CD4-positive, alpha-beta memory T cell (primary cell): ENCODE measurements around the gene RAD51D. TPM values are rescaled to one million over a fixed set of nuclear protein-coding genes. Genes with fewer than 3 reads are reported as not detected.

Source experiments
- CTCF ChIA-PET: fragments of 350-600 bp; sonication (Branson Sonifier 250); formaldehyde crosslinking; loops from one replicate; lab custom pipeline; 2021; ENCODE audit warnings: inconsistent platforms; ENCODE audit not compliant: partially characterized antibody; lab: Charles Lee
- POLR2A ChIA-PET: fragments of 350-600 bp; sonication (Branson Sonifier 250); formaldehyde crosslinking; loops from one replicate; lab custom pipeline; 2021; ENCODE audit not compliant: partially characterized antibody; lab: Charles Lee
- DNase-seq, 5 donors: peaks; one replicate each; pipeline versions ENCODE4 v3.0.0 to v3.0.0-alpha.2; 2020 to 2022; ENCODE audit warnings: mixed read lengths in 1 of 5
- H3K27ac ChIP-seq: one replicate; pipeline ENCODE4 v1.7.0; 2013; ENCODE audit warnings: low read depth, low read length
- H3K27me3 ChIP-seq: 2 replicates; pipeline ENCODE4 v1.7.0; 2013; ENCODE audit warnings: mild to moderate bottlenecking, low read length, moderate library complexity; ENCODE audit not compliant: insufficient read depth
- H3K36me3 ChIP-seq: 2 replicates; pipeline ENCODE4 v1.7.0; 2013; ENCODE audit warnings: mild to moderate bottlenecking, low read length, moderate library complexity; ENCODE audit not compliant: insufficient read depth
- H3K4me1 ChIP-seq: 2 replicates; pipeline ENCODE4 v1.7.0; 2013; ENCODE audit warnings: mild to moderate bottlenecking, low read length, moderate library complexity; ENCODE audit not compliant: insufficient read depth
- H3K4me3 ChIP-seq, 2 donors: one replicate each; pipeline ENCODE4 v1.7.0; 2013; ENCODE audit warnings: low read length in 2 of 2, mild to moderate bottlenecking in 1 of 2
- H3K9me3 ChIP-seq, 2 donors: one replicate each; pipeline ENCODE4 v1.7.0; 2013; ENCODE audit warnings: low read length in 2 of 2, control low read depth in 1 of 2; ENCODE audit not compliant: control insufficient read depth in 1 of 2
- H3K27ac Mint-ChIP-seq, 7 donors: one replicate each; pipeline ENCODE4 v1.8.0; 2020 to 2021; ENCODE audit warnings: mixed read lengths in 7 of 7, mild to moderate bottlenecking in 6 of 7, inconsistent platforms in 3 of 7, moderate library complexity in 3 of 7
- H3K27me3 Mint-ChIP-seq, 2 donors: one replicate each; pipeline ENCODE4 v1.8.0; 2020 to 2021; ENCODE audit warnings: mixed read lengths in 2 of 2
- H3K36me3 Mint-ChIP-seq, 2 donors: one replicate each; pipeline ENCODE4 v1.8.0; 2020 to 2021; ENCODE audit warnings: mixed read lengths in 2 of 2, inconsistent platforms in 1 of 2, mild to moderate bottlenecking in 1 of 2
- H3K4me1 Mint-ChIP-seq, 4 donors: one replicate each; pipeline ENCODE4 v1.8.0; 2020 to 2021; ENCODE audit warnings: mixed read lengths in 4 of 4, mild to moderate bottlenecking in 1 of 4
- H3K4me3 Mint-ChIP-seq, 8 donors: one replicate each; pipeline ENCODE4 v1.8.0; 2020 to 2021; ENCODE audit warnings: mixed read lengths in 8 of 8, mild to moderate bottlenecking in 7 of 8, moderate library complexity in 6 of 8, inconsistent platforms in 3 of 8
- H3K9me3 Mint-ChIP-seq, 8 donors: one replicate each; pipeline ENCODE4 v1.8.0; 2020 to 2021; ENCODE audit warnings: mixed read lengths in 8 of 8, mild to moderate bottlenecking in 5 of 8, inconsistent platforms in 3 of 8, moderate library complexity in 1 of 8
- intact Hi-C: fragments of 100-400 bp; cut with micrococcal nuclease; formaldehyde crosslinking; loops from one replicate; pipeline ENCODE4 v1.15.1; 2023
- polyA plus RNA-seq, 2 donors: library from polyadenylated mRNA; unstranded; fragments of 300-500 nt; fragmentation: Illumina TruSeq; gene quantifications; one replicate each; pipeline ENCODE4 v1.2.3, GENCODE V29; 2021
- total RNA-seq, 2 experiments: library from RNA; stranded (reverse); gene quantifications; one replicate each; pipeline ENCODE4 v1.2.3, GENCODE V29; 2021

Gene RAD51D
- total and polyA plus RNA-seq, 4 experiments from 2014 or later: 6.1 to 29.2 (median 16.7) TPM

GRCh38 chr17:35063514-35064223 lies 56.0 kb downstream of the RAD51D start, which contains the start of gene RFFL:
Gene RFFL (minus strand): TSS chr17:35063707. CDS start chr17:35026553, 37,154 bp downstream.
- Histone ChIP-seq H3K27ac (peak within 1 kb of the TSS; percentile 62), H3K36me3 (no peaks in the 10 kb centered on the region), H3K4me3 (peak within 1 kb of the TSS in 1 of 2 donors; percentile 0), H3K4me1 (peaks cover 55% of the 10 kb centered on the region), H3K27me3 (no peaks in the 10 kb centered on the region), H3K9me3 (no peaks in the 10 kb centered on the region)
- intact Hi-C loops: loop anchor here (1.0 to 2.0 kb wide), 9 partner anchors 10 to 102 kb away; partner anchors contain the start of genes CCT6B, LIG3, RAD51D and ZNF830
- Mint-ChIP-seq H3K36me3 (peaks cover 27 to 29% of the 10 kb centered on the region in 2 donors), H3K9me3 (no peaks in the 10 kb centered on the region), H3K27me3 (no peaks in the 10 kb centered on the region), H3K27ac (peak within 1 kb of the TSS; percentile 92 to 96 (median 94)), H3K4me3 (peak within 1 kb of the TSS; percentile 71 to 88 (median 82)), H3K4me1 (peaks cover 43 to 77% (median 57%) of the 10 kb centered on the region in 4 donors)
- ChIA-PET POLR2A (interaction anchor here (0.5 to 7.4 kb wide), 31 partner anchors 9 to 741 kb away, joined by 3 to 179 read pairs (median 5); partner anchors contain the start of genes CCT6B, SLFN12L and ZNF830), CTCF (interaction anchor here (0.6 to 4.5 kb wide), 40 partner anchors 10 to 700 kb away, joined by 3 to 115 read pairs (median 7); partner anchors contain the start of genes NLE1 and RAD51D)
- peak; percentile 82 to 97 (median 85) for DNase-seq

- no peaks in the 10 kb centered on the region for H3K27me3 Mint-ChIP-seq
- Histone ChIP-seq H3K9me3 (no peaks in the 10 kb centered on the region), H3K27me3 (no peaks in the 10 kb centered on the region), H3K4me3 (no peak overlapping the region), H3K27ac (no peak overlapping the region), H3K36me3 (no peaks in the 10 kb centered on the region), H3K4me1 (peaks cover 53% of the 10 kb centered on the region)
- peak overlapping the region; percentile 77 to 96 (median 94) for H3K27ac Mint-ChIP-seq
- H3K36me3 Mint-ChIP-seq: peaks cover 29 to 31% of the 10 kb centered on the region in 2 donors
- H3K4me3 Mint-ChIP-seq: peak overlapping the region; percentile 47 to 88 (median 78)
- H3K4me1 Mint-ChIP-seq: peaks cover 42 to 76% (median 58%) of the 10 kb centered on the region in 4 donors
- H3K9me3 Mint-ChIP-seq: no peaks in the 10 kb centered on the region
- ChIA-PET POLR2A (interaction anchor here (1.2 to 7.4 kb wide), 13 partner anchors 12 to 101 kb away, joined by 3 to 179 read pairs (median 9); partner anchors contain the start of genes CCT6B and ZNF830), CTCF (interaction anchor here (1.1 to 4.5 kb wide), 12 partner anchors 8 to 80 kb away, joined by 4 to 115 read pairs (median 30); no protein-coding TSS in a partner anchor)
- intact Hi-C loops: loop anchor here (2.0 kb wide), 1 partner anchor 16 kb away; no protein-coding TSS in a partner anchor
- no peak for DNase-seq
These were observed 57.4 kb downstream of the RAD51D start for GRCh38 chr17:35062308-35062707.

- H3K27ac Mint-ChIP-seq: peak overlapping the region; percentile 4 to 91 (median 43)
- H3K4me3 ChIP-seq: no peak overlapping the region
- no peaks in the 10 kb centered on the region for H3K9me3 Mint-ChIP-seq
- H3K4me1 Mint-ChIP-seq: peaks cover 58 to 85% (median 66%) of the 10 kb centered on the region in 4 donors
- peaks cover 34% of the 10 kb centered on the region in 2 donors for H3K36me3 Mint-ChIP-seq
- no peaks in the 10 kb centered on the region for H3K27me3 ChIP-seq
- no peak for DNase-seq
- CTCF ChIA-PET: interaction anchor here (0.6 to 2.6 kb wide), 4 partner anchors 10 to 35 kb away, joined by 3 to 6 read pairs (median 4); no protein-coding TSS in a partner anchor
- H3K36me3 ChIP-seq: no peaks in the 10 kb centered on the region
- no peak overlapping the region for H3K27ac ChIP-seq
- no peaks in the 10 kb centered on the region for H3K9me3 ChIP-seq
- H3K4me3 Mint-ChIP-seq: peak overlapping the region in 3 of 8 donors; percentile 8 to 32 (median 26)
- intact Hi-C loops: no loop called here
- no peaks in the 10 kb centered on the region for H3K27me3 Mint-ChIP-seq
- H3K4me1 ChIP-seq: peaks cover 76% of the 10 kb centered on the region
- POLR2A ChIA-PET: interaction anchor here (1.2 to 4.7 kb wide), 2 partner anchors 24 to 35 kb away, joined by 3 to 17 read pairs; no protein-coding TSS in a partner anchor
These were observed 62.2 kb downstream of the RAD51D start for GRCh38 chr17:35057332-35057915.

- no peak for DNase-seq
- H3K4me1 ChIP-seq: peaks cover 81% of the 10 kb centered on the region
- intact Hi-C loops: no loop called here
- ChIA-PET POLR2A (interaction anchor here (2.9 to 5.3 kb wide), 2 partner anchors 10 to 34 kb away, joined by 14 to 54 read pairs; no protein-coding TSS in a partner anchor), CTCF (interaction anchor here (4.5 kb wide), 1 partner anchor 57 kb away, joined by 18 read pairs; no protein-coding TSS in a partner anchor)
- no peak overlapping the region for H3K27ac ChIP-seq
- H3K4me1 Mint-ChIP-seq: peaks cover 67 to 85% (median 73%) of the 10 kb centered on the region in 4 donors
- no peak overlapping the region for H3K4me3 ChIP-seq
- H3K27ac Mint-ChIP-seq: peak overlapping the region; percentile 43 to 95 (median 74)
- peaks cover 31 to 32% of the 10 kb centered on the region in 2 donors for H3K36me3 Mint-ChIP-seq
- H3K9me3 Mint-ChIP-seq: no peaks in the 10 kb centered on the region
- no peaks in the 10 kb centered on the region for H3K27me3 ChIP-seq
- H3K36me3 ChIP-seq: no peaks in the 10 kb centered on the region
- no peaks in the 10 kb centered on the region for H3K27me3 Mint-ChIP-seq
- H3K4me3 Mint-ChIP-seq: peak overlapping the region in 3 of 8 donors; percentile 59 to 78 (median 69)
- H3K9me3 ChIP-seq: no peaks in the 10 kb centered on the region
These were observed 63.6 kb downstream of the RAD51D start for GRCh38 chr17:35056013-35056412.

GRCh38 chr17:35053204-35053603 lies 66.5 kb downstream of the RAD51D start:
- ChIA-PET POLR2A (interaction anchor here (0.8 to 12.1 kb wide), 14 partner anchors 7 to 92 kb away, joined by 3 to 179 read pairs (median 4); partner anchors contain the start of genes CCT6B, RAD51D, RFFL and ZNF830), CTCF (interaction anchor here (0.8 to 4.5 kb wide), 10 partner anchors 11 to 67 kb away, joined by 3 to 46 read pairs (median 4); partner anchors contain the start of genes RAD51D and RFFL)
- Mint-ChIP-seq H3K4me3 (peak overlapping the region in 6 of 8 donors; percentile 78 to 86 (median 80)), H3K27ac (peak overlapping the region; percentile 80 to 99 (median 95)), H3K9me3 (no peaks in the 10 kb centered on the region), H3K27me3 (no peaks in the 10 kb centered on the region), H3K36me3 (peaks cover 13 to 18% of the 10 kb centered on the region in 2 donors), H3K4me1 (peaks cover 69 to 92% (median 75%) of the 10 kb centered on the region in 4 donors)
- no peaks in the 10 kb centered on the region for H3K27me3 ChIP-seq
- peaks cover 95% of the 10 kb centered on the region for H3K4me1 ChIP-seq
- H3K27ac ChIP-seq: peak overlapping the region; percentile 60
- H3K9me3 ChIP-seq: no peaks in the 10 kb centered on the region
- intact Hi-C loops: no loop called here
- no peaks in the 10 kb centered on the region for H3K36me3 ChIP-seq
- H3K4me3 ChIP-seq: no peak overlapping the region
- no peak for DNase-seq

- Histone ChIP-seq H3K36me3 (no peaks in the 10 kb centered on the region), H3K4me3 (no peak overlapping the region), H3K27me3 (no peaks in the 10 kb centered on the region), H3K4me1 (peaks cover 94% of the 10 kb centered on the region), H3K9me3 (no peaks in the 10 kb centered on the region), H3K27ac (peak overlapping the region; percentile 60)
- no peaks in the 10 kb centered on the region for H3K27me3 Mint-ChIP-seq
- peak overlapping the region; percentile 80 to 99 (median 95) for H3K27ac Mint-ChIP-seq
- DNase-seq: no peak
- intact Hi-C loops: no loop called here
- ChIA-PET POLR2A (interaction anchor here (0.8 to 12.1 kb wide), 11 partner anchors 10 to 92 kb away, joined by 3 to 179 read pairs (median 4); partner anchors contain the start of genes CCT6B, RFFL and ZNF830), CTCF (interaction anchor here (1.0 to 4.5 kb wide), 7 partner anchors 11 to 67 kb away, joined by 3 to 46 read pairs (median 4); partner anchors contain the start of genes RAD51D and RFFL)
- H3K4me3 Mint-ChIP-seq: peak overlapping the region in 7 of 8 donors; percentile 49 to 86 (median 79)
- H3K9me3 Mint-ChIP-seq: no peaks in the 10 kb centered on the region
- H3K4me1 Mint-ChIP-seq: peaks cover 67 to 88% (median 71%) of the 10 kb centered on the region in 4 donors
- peaks cover 13 to 14% of the 10 kb centered on the region in 2 donors for H3K36me3 Mint-ChIP-seq
These were observed 66.9 kb downstream of the RAD51D start for GRCh38 chr17:35052780-35053179.
